Endothelial cell (in vitro differentiated cells): Measurements from ENCODE around the gene TKTL1. TPM values are rescaled to one million over a fixed set of nuclear protein-coding genes. Genes with fewer than 3 reads are reported as not detected.

Experiments
- DNase-seq: peaks from one replicate; pipeline ENCODE4 v3.0.0; 2021; ENCODE audit warnings: low spot score
- H3K27ac Mint-ChIP-seq: one replicate; pipeline ENCODE4 v1.8.0; 2021; ENCODE audit warnings: mixed read lengths, inconsistent platforms; ENCODE audit not compliant: unreplicated experiment
- H3K27me3 Mint-ChIP-seq: one replicate; pipeline ENCODE4 v1.8.0; 2021; ENCODE audit warnings: mild to moderate bottlenecking, moderate library complexity, mixed read lengths, inconsistent platforms; ENCODE audit not compliant: unreplicated experiment
- H3K36me3 Mint-ChIP-seq: one replicate; pipeline ENCODE4 v1.8.0; 2021; ENCODE audit warnings: mild to moderate bottlenecking, low read depth, mixed read lengths, inconsistent platforms; ENCODE audit not compliant: unreplicated experiment
- H3K4me1 Mint-ChIP-seq: one replicate; pipeline ENCODE4 v1.8.0; 2021; ENCODE audit warnings: mild to moderate bottlenecking, mixed read lengths, inconsistent platforms; ENCODE audit not compliant: unreplicated experiment
- H3K4me3 Mint-ChIP-seq: one replicate; pipeline ENCODE4 v1.8.0; 2021; ENCODE audit warnings: mild to moderate bottlenecking, mixed read lengths, inconsistent platforms; ENCODE audit not compliant: unreplicated experiment
- H3K9me3 Mint-ChIP-seq: one replicate; pipeline ENCODE4 v1.8.0; 2021; ENCODE audit warnings: mixed read lengths, inconsistent platforms; ENCODE audit not compliant: unreplicated experiment
- CTCF ChIP-seq: fragments of 200-600 bp; sonication (generic); IDR thresholded peaks from one replicate; pipeline ENCODE4 v1.5.0; 2021; ENCODE audit warnings: antibody characterized with exemption; ENCODE audit not compliant: unreplicated experiment
- total RNA-seq: library from RNA; stranded (reverse); fragmentation: NEBNext Ultra II Directional; extraction: Animal tissue kit (Norgen Biotek cat#: 25700); gene quantifications from one replicate; pipeline ENCODE4 v1.2.1, GENCODE V29; 2021; ENCODE audit not compliant: unreplicated experiment

Gene TKTL1
- total RNA-seq, 1 donor from 2014 or later, result 7.1 TPM

- peaks cover 3% of the 10 kb centered on the region for H3K27me3 Mint-ChIP-seq
- peak overlapping the region; percentile 94 for H3K4me3 Mint-ChIP-seq
- peak overlapping the region; percentile 94 for H3K27ac Mint-ChIP-seq
- H3K9me3 Mint-ChIP-seq, result no peaks in the 10 kb centered on the region
- peak; percentile 43 for DNase-seq
- H3K36me3 Mint-ChIP-seq, result no peaks in the 10 kb centered on the region
- no peak for TF ChIP-seq CTCF
- no peaks in the 10 kb centered on the region for H3K4me1 Mint-ChIP-seq
These were observed 74.1 kb downstream of the TKTL1 start for GRCh38 chrX:154369449-154370299.

- DNase-seq, result peak; percentile 15
- TF ChIP-seq CTCF, result no peak
- no peaks in the 10 kb centered on the region for H3K36me3 Mint-ChIP-seq
- H3K4me3 Mint-ChIP-seq, result peak overlapping the region; percentile 94
- peaks cover 3% of the 10 kb centered on the region for H3K27me3 Mint-ChIP-seq
- H3K27ac Mint-ChIP-seq, result peak overlapping the region; percentile 94
- H3K4me1 Mint-ChIP-seq, result no peaks in the 10 kb centered on the region
- no peaks in the 10 kb centered on the region for H3K9me3 Mint-ChIP-seq
These were observed 74.9 kb downstream of the TKTL1 start for GRCh38 chrX:154370300-154371016.

GRCh38 chrX:154371017-154371788 is 75.6 kb downstream of the TKTL1 start:
- Mint-ChIP-seq H3K4me1 (no peaks in the 10 kb centered on the region), H3K27me3 (peaks cover 2% of the 10 kb centered on the region), H3K36me3 (no peaks in the 10 kb centered on the region), H3K27ac (peak overlapping the region; percentile 57), H3K4me3 (peak overlapping the region; percentile 87), H3K9me3 (no peaks in the 10 kb centered on the region)
- TF ChIP-seq CTCF, result no peak
- DNase-seq, result peak; percentile 77

GRCh38 chrX:154371789-154372300 is 76.2 kb downstream of the TKTL1 start:
- no peak for DNase-seq
- Mint-ChIP-seq H3K27me3 (peaks cover 2% of the 10 kb centered on the region), H3K9me3 (no peaks in the 10 kb centered on the region), H3K4me3 (no peak overlapping the region), H3K36me3 (no peaks in the 10 kb centered on the region), H3K4me1 (no peaks in the 10 kb centered on the region), H3K27ac (no peak overlapping the region)
- no peak for TF ChIP-seq CTCF
